ENCODE measurements around the gene SMIM24.

Gene SMIM24

GRCh38 chr19:3494051-3494450 is 13.7 kb upstream of the SMIM24 start:
- TF ChIP-seq RAD21 (IDR thresholded peaks at IDR 0.05; ENCODE audit: low read depth) (no peak), REST (IDR thresholded peaks at IDR 0.05; ENCODE audit: low read depth) (no peak), CEBPB (IDR thresholded peaks at IDR 0.05) (no peak), NFIC (IDR thresholded peaks at IDR 0.05) (no peak), TEAD4 (IDR thresholded peaks at IDR 0.05) (no peak), MAX (IDR thresholded peaks at IDR 0.05) (no peak), EGR1 (IDR thresholded peaks at IDR 0.05) (no peak), YY1 (IDR thresholded peaks at IDR 0.05; ENCODE audit: low read depth) (no peak)

GRCh38 chr19:3493651-3494050 is 13.3 kb upstream of the SMIM24 start:
- no peak for TF ChIP-seq TAF1 (IDR thresholded peaks at IDR 0.05; ENCODE audit: low read depth)
- TF ChIP-seq CREB1 (IDR thresholded peaks at IDR 0.05; ENCODE audit: low read depth) = no peak
- TF ChIP-seq USF1 (IDR thresholded peaks at IDR 0.05) = no peak

- TF ChIP-seq ZBTB7A (IDR thresholded peaks at IDR 0.05; ENCODE audit: low read depth) (no peak), CEBPB (IDR thresholded peaks at IDR 0.05) (no peak), CREB1 (IDR thresholded peaks at IDR 0.05; ENCODE audit: low read depth) (no peak), YY1 (IDR thresholded peaks at IDR 0.05; ENCODE audit: low read depth) (no peak), USF1 (IDR thresholded peaks at IDR 0.05) (no peak), TCF12 (IDR thresholded peaks at IDR 0.05; ENCODE audit: low read depth) (no peak), EGR1 (IDR thresholded peaks at IDR 0.05) (no peak), NFIC (IDR thresholded peaks at IDR 0.05) (no peak), RAD21 (IDR thresholded peaks at IDR 0.05; ENCODE audit: low read depth) (no peak), REST (IDR thresholded peaks at IDR 0.05; ENCODE audit: low read depth) (no peak), FOXM1 (IDR thresholded peaks at IDR 0.05; ENCODE audit: borderline replicate concordance, low read depth) (no peak), MAX (IDR thresholded peaks at IDR 0.05) (no peak), TEAD4 (IDR thresholded peaks at IDR 0.05) (no peak), TAF1 (IDR thresholded peaks at IDR 0.05; ENCODE audit: low read depth) (no peak), EP300 (IDR thresholded peaks at IDR 0.05; ENCODE audit: borderline replicate concordance) (no peak)
Observed at GRCh38 chr19:3492919-3493318, 12.6 kb upstream of the SMIM24 start.

GRCh38 chr19:3492131-3492839 is 12.0 kb upstream of the SMIM24 start:
- TF ChIP-seq ZBTB7A (IDR thresholded peaks at IDR 0.05; ENCODE audit: low read depth) (peak; percentile 30; the same call in 1 of the 2 replicates), NFIC (IDR thresholded peaks at IDR 0.05) (no peak)

GRCh38 chr19:3491396-3492119 is 11.2 kb upstream of the SMIM24 start:
- TF ChIP-seq TCF12 (IDR thresholded peaks at IDR 0.05; ENCODE audit: low read depth) = no peak
- no peak for TF ChIP-seq CEBPB (IDR thresholded peaks at IDR 0.05)
- TF ChIP-seq NFIC (IDR thresholded peaks at IDR 0.05) = no peak
- no peak for TF ChIP-seq CREB1 (IDR thresholded peaks at IDR 0.05; ENCODE audit: low read depth)
- TF ChIP-seq REST (IDR thresholded peaks at IDR 0.05; ENCODE audit: low read depth) = no peak
